ENCODE data around the gene ZNF83. TPM values are rescaled to one million over a fixed set of nuclear protein-coding genes. Genes with fewer than 3 reads are reported as not detected.

ZNF83 gene
- polyA plus RNA-seq, 1 of the 3 experiments (the other 2 are of a cell fraction): 30.1 TPM

DNA sequence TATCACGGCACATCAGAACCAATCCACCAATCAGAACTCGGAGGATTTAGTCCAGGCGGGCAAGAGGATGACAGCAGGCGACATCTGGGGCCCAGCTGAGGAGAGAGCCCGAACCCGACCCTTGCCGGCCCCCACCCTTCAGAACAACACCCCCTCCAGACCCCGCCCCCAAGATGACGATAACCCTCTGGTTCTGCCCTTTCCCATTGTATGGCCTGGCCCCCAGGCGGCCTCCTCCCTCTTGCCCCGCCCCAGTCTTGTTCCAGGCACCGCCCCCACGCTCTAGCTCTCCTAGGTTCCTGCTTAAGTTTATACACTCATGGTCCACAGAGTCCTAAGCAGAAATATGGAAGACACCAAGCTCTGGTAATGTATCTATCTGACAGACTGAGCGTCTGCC lies 2.8 kb upstream of the ZNF83 start:
- Histone ChIP-seq H4K20me1 (ENCODE audit: insufficient read depth) (no peaks in the 10 kb centered on the region), H3K79me2 (ENCODE audit: insufficient read depth) (peaks cover 11% of the 10 kb centered on the region; the same call in 1 of the 2 replicates), H3K9me2 (no peaks in the 10 kb centered on the region), H2AFZ (ENCODE audit: low read depth) (no peak overlapping the region), H3K4me3 (ENCODE audit: low read depth in 2 of 2, low read length in 1 of 2) (no peak overlapping the region), H3F3A (replicated peaks; ENCODE audit: insufficient read depth) (peaks cover 16% of the 10 kb centered on the region), H3K9ac (no peak overlapping the region), H3K36me3 (replicated peaks in 1 of 2; ENCODE audit: control insufficient read depth in 1 of 2, insufficient read depth in 2 of 2, low read length in 1 of 2) (peaks cover 0 to 10% of the 10 kb centered on the region in 2 experiments), H3K27me3 (ENCODE audit: insufficient read depth) (no peaks in the 10 kb centered on the region), H3K4me2 (no peak overlapping the region), H3K4me1 (ENCODE audit: control insufficient read depth in 1 of 2, insufficient read depth in 2 of 2, low read depth in 1 of 2, low read length in 1 of 2) (peaks cover 0 to 7% of the 10 kb centered on the region in 2 experiments; a peak in 1 of 4 replicates), H3K9me3 (no peaks in the 10 kb centered on the region), H3K27ac (ENCODE audit: low read depth in 2 of 2, low read length in 1 of 2) (no peak overlapping the region)
- peak; percentile 78 for DNase-seq
- CTCF ChIA-PET: interaction anchor here (0.6 to 1.2 kb wide), 2 partner anchors 13 to 420 kb away, joined by 3 read pairs; no protein-coding TSS in a partner anchor
- TF ChIP-seq FOXJ3 (CRISPR knock-in tag; IDR thresholded peaks at IDR 0.05) (no peak), SMC3 (IDR thresholded peaks at IDR 0.05; ENCODE audit: low read depth, low read length) (no peak), NRF1 (IDR thresholded peaks at IDR 0.05; ENCODE audit: low read depth, low read length) (no peak), TCF12 (IDR thresholded peaks at IDR 0.05) (no peak), YY1 (IDR thresholded peaks at IDR 0.05; ENCODE audit: low read depth) (no peak), GATA2 (CRISPR knock-in tag; IDR thresholded peaks at IDR 0.05) (no peak), ZBTB33 (IDR thresholded peaks at IDR 0.05; ENCODE audit: borderline replicate concordance, low read depth) (no peak)
- POLR2A ChIA-PET: no interaction called here
- 46% methylated on average over 14 of the region's 14 CpGs for WGBS (ENCODE audit: low lambda C conversion rate)

GRCh38 chr19:52639996-52640395 lies 1.8 kb upstream of the ZNF83 start:
- Histone ChIP-seq H3K9me2 (no peaks in the 10 kb centered on the region), H3F3A (replicated peaks; ENCODE audit: insufficient read depth) (peaks cover 16% of the 10 kb centered on the region), H4K20me1 (ENCODE audit: insufficient read depth) (no peaks in the 10 kb centered on the region), H3K27me3 (ENCODE audit: insufficient read depth) (no peaks in the 10 kb centered on the region), H3K9me3 (no peaks in the 10 kb centered on the region), H3K79me2 (ENCODE audit: insufficient read depth) (peaks cover 11% of the 10 kb centered on the region; the same call in 1 of the 2 replicates), H3K4me2 (no peak overlapping the region), H3K9ac (no peak overlapping the region), H3K36me3 (replicated peaks in 1 of 2; ENCODE audit: control insufficient read depth in 1 of 2, insufficient read depth in 2 of 2, low read length in 1 of 2) (peaks cover 0 to 6% of the 10 kb centered on the region in 2 experiments), H2AFZ (ENCODE audit: low read depth) (no peak overlapping the region), H3K4me3 (ENCODE audit: low read depth in 2 of 2, low read length in 1 of 2) (no peak overlapping the region), H3K4me1 (ENCODE audit: control insufficient read depth in 1 of 2, insufficient read depth in 2 of 2, low read depth in 1 of 2, low read length in 1 of 2) (peaks cover 0 to 7% of the 10 kb centered on the region in 2 experiments; a peak in 1 of 4 replicates), H3K27ac (ENCODE audit: low read depth in 2 of 2, low read length in 1 of 2) (no peak overlapping the region)
- POLR2A ChIA-PET: no interaction called here
- no peak for TF ChIP-seq TAF1 (IDR thresholded peaks at IDR 0.05; ENCODE audit: borderline replicate concordance, low read depth, low read length)
- TF ChIP-seq, protein P1, sequence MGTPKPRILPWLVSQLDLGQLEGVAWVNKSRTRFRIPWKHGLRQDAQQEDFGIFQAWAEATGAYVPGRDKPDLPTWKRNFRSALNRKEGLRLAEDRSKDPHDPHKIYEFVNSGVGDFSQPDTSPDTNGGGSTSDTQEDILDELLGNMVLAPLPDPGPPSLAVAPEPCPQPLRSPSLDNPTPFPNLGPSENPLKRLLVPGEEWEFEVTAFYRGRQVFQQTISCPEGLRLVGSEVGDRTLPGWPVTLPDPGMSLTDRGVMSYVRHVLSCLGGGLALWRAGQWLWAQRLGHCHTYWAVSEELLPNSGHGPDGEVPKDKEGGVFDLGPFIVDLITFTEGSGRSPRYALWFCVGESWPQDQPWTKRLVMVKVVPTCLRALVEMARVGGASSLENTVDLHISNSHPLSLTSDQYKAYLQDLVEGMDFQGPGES (IDR thresholded peaks at IDR 0.05; ENCODE audit: low read depth, low read length): no peak
- no peak for TF ChIP-seq RAD21 (IDR thresholded peaks at IDR 0.05; ENCODE audit: low read length)
- TF ChIP-seq EP300 (IDR thresholded peaks at IDR 0.05; ENCODE audit: borderline replicate concordance in 1 of 2, low read depth in 1 of 2, low read length in 1 of 2): no peak
- no peak for TF ChIP-seq TEAD4 (IDR thresholded peaks at IDR 0.05; ENCODE audit: borderline replicate concordance, insufficient read depth)
- TF ChIP-seq, protein P2, sequence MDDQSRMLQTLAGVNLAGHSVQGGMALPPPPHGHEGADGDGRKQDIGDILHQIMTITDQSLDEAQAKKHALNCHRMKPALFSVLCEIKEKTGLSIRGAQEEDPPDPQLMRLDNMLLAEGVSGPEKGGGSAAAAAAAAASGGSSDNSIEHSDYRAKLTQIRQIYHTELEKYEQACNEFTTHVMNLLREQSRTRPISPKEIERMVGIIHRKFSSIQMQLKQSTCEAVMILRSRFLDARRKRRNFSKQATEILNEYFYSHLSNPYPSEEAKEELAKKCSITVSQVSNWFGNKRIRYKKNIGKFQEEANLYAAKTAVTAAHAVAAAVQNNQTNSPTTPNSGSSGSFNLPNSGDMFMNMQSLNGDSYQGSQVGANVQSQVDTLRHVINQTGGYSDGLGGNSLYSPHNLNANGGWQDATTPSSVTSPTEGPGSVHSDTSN (IDR thresholded peaks at IDR 0.05): no peak
- no peak for TF ChIP-seq ZBTB33 (IDR thresholded peaks at IDR 0.05; ENCODE audit: borderline replicate concordance, low read depth)
- no peak for TF ChIP-seq RCOR1 (IDR thresholded peaks at IDR 0.05; ENCODE audit: low read length)
- TF ChIP-seq FOXM1 (IDR thresholded peaks at IDR 0.05; ENCODE audit: low read depth): no peak
- no peak for TF ChIP-seq SIN3A (IDR thresholded peaks at IDR 0.05; ENCODE audit: borderline replicate concordance, low read depth, low read length)
- TF ChIP-seq, protein P3, sequence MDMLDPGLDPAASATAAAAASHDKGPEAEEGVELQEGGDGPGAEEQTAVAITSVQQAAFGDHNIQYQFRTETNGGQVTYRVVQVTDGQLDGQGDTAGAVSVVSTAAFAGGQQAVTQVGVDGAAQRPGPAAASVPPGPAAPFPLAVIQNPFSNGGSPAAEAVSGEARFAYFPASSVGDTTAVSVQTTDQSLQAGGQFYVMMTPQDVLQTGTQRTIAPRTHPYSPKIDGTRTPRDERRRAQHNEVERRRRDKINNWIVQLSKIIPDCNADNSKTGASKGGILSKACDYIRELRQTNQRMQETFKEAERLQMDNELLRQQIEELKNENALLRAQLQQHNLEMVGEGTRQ (IDR thresholded peaks at IDR 0.05; ENCODE audit: borderline replicate concordance, low read depth, low read length): no peak
- WGBS (ENCODE audit: low lambda C conversion rate): 89% methylated on average over 10 of the region's 10 CpGs
- no peak for DNase-seq
- CTCF ChIA-PET: interaction anchor here (1.2 kb wide), 1 partner anchor 14 kb away, joined by 3 read pairs; no protein-coding TSS in a partner anchor

All from SK-N-SH (cell line).